HG02973 (cell line): ENCODE data around the gene POU2AF3.

Source experiments
- ATAC-seq: cut with Tn5 transposase; IDR thresholded peaks from one replicate; pipeline ENCODE4 v1.9.1; 2021; ENCODE audit warnings: moderate library complexity; ENCODE audit not compliant: unreplicated experiment

Gene POU2AF3

DNA sequence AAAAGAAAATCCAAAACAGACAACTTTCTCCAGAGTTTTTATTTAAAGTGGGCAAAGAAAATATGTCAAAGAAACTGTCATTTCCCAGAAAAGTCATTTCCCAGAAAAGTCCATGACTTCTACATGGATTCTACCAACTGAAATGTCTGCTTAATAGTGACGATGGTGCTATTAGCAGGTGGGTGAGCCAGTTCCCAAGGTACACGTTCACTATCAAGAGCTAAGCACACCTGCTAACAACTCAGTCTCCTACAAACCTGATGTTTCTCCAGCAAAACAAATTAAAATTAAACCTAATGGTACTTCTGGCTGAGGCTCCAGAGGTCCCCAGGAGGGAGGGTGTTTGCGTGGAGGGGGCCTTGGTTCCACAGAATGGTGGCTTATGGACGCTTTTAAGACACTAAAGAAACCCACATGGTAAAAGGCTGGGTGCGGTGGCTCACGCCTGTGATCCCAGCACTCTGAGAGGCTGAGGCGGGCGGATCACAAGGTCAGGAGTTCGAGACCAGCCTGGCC lies 53.9 kb downstream of the POU2AF3 start:
- ATAC-seq, result no peak

DNA sequence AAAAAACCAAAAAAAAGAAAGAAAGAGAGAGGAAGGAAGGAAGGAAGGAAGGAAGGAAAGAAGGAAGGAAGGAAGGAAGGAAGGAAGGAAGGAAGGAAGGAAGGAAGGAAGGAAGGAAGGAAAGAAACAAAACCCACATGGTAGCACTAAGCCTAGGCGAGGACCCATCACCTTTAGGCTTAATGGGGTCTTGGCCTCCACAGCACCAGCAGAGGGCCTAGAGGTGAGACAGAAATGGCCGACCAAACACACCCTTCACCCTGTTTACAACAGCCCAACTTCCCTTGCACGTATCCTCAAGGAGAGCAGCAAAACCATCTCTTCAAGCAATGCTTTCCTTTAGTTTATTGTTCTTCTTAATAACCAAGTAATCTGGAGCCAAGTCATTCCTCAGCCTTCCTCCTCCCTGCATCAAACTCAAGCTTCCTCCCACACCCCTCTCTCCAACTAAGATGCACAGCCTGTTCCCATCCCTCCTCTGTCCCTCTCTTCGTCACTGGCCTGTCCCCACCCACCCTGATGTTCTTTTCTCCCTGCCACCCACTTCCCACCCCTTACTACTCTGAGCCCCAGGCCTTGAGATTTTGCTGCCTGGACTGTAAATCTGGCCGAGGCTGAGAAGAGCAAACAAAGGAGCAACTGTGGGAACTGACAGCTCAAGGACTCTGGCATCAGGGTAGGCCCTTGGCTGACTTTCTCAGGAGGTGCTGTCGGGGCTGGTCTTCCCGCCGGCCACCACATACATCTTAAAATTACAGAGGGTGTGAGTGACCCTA lies 54.8 kb downstream of the POU2AF3 start:
- ATAC-seq, result no peak

DNA sequence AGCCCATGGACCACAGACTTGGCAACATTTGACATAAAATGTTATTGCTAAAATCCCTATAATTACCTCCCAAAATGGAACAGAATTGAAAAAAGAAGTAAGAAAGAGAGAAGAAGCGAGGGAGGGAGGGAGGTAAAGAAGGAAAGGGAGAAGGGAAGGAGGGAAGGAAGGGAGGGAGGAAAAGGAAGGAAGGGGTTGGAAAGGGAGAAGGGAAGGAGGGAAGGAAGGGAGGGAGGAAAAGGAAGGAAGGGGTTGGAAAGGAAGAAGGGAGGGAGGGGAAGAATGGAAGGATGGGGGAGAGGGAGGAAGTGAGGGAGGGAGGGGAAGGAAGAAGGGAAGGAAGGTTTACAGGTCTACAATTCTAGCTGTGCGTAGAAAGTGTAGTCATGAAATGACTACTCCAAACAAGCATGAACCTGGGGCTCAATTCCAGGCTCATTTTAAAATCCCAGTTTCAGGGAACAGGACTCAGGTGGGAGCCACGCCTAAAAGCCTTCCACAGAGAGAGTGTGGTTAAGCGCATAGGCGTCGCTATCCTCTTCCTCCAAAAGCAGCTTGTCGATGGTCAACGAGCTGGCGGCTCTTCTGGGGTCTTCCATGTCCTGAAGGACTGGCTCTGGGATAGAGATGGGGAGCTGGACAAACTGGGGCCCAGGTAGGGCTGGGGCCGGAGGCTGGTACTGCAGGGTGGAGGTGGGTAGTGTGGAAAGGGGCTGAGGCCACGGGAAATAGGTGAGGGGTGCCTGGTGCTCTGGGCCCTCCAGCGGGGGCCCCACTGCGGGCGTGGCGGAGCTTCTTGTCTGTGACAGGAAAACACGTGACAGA lies 55.6 kb downstream of the POU2AF3 start:
- ATAC-seq, result no peak

DNA sequence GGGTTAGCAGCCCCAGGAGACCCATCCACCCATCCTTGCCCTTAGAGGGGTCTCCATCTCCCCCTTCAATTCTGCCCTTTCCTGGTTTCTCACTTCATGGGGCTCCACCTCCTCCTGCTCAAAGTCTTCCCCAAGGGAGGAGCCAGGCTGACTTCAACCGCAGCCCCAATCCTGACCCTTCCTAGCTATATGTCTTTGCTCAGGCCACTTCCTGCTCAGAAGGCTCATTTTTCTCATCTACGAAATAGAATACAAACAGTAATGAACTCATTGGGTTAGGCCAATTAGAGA lies 56.2 kb downstream of the POU2AF3 start:
- no peak for ATAC-seq

DNA sequence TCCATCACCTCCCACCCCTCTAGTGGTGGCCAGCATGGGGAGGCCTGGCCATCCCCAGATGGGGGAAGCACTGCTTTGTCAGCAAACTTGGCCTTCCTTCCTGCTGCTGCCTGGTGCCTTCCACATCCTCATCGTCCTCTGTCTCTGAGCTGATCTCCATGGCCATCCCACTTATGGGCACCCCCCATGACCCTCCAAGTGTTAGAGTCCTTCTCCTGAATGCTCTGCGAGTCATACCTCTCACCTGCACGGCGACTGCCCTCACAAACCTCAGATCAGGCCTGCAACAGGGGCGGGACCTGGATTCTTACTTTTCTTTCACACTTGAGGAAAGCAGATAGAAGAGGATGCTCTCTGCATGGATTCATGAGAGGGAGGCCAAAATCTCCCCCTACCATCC lies 56.8 kb downstream of the POU2AF3 start:
- ATAC-seq, result no peak

DNA sequence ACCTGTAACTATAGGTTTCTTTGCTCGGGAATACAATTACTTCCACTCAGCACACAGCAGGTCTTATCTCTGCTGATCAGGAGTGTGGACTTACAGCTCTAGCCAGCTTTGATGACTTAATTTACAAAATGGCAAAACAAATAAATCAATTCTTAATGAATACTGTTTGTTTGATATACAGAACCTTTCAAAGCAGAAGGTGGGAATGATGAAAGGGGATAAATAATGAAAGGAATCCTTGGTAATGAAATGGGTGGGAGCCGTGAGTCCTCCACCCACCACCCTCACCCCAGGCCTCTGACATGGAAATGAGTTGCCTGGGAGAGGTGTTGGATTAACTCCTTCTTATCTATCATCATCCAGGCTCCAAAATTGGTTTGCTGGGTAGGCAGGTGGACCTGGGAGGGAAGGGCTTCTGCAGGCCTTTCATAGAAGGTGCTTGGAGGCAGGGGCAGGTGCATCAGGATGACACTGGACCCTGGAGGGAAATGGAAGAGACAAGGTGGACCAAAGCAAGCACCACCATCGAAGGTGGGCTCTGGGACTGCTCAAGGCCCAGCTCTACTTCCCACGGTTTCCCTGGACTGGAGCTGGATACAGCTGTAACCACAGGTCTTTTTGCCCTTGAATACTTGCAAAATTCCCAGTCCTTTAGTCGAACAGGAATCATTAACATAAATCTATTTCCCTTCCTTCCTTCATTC lies 57.8 kb downstream of the POU2AF3 start:
- ATAC-seq, result no peak

DNA sequence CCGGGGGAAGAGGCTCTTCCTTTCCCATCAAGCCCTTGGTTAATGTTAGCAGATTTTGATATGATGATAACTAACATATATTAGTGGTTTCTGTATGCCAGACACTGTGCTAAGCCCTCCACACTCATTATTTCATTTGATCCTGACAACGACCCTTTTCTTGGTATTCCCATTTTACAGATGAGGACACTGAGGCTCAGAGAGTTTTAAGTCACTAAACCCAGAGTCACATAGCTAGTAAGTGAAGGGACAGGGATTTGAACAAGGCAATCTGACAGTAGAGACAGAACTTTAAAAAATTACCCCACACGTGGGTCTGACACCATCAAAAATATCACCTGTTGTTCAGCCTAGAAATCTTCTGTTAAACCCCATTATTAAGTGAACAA lies 58.3 kb downstream of the POU2AF3 start:
- ATAC-seq, result no peak

DNA sequence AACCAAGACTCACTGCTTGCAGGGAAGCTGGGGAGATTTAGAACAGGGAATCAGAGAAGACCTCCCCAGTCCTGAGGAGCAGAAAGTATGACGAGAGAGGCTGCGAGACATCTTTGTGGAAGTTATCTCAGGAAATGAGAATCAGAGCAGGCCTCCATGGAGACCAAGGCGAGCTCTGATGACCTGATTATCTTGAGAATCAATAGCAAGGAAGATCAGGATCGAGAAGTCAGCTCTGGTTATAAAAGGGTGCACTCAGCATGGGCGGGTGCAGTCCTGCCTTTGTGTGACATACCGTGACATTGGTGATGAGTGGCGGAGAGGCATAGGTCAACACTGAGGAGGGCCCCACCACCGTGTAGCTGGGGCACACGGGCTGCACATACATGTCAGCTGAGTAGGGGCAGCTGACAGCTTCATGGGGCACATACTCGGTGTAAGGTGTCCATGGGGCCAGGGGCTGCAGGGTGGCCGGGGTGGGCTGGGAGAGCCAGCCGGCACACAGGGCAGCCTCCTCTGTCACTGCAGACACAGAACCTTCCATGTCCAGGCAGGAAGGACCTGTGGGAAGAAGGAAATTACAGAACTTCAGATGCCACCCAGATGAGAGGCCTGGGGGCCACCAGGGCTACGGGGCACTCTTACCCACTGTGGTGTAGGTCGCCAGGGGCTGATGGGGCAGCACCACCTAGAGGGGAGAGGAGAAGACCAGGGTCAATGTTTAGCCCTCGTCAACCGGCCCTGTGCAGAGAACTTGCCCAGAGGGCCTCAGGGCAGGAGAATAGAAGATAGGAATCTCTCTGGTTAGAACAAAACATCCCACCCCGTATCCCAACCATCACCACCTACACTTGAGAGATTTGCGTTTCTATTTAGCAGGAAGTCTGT lies 59.0 kb downstream of the POU2AF3 start:
- ATAC-seq, result no peak
